ENCODE measurements around the gene GPR39.

DNA sequence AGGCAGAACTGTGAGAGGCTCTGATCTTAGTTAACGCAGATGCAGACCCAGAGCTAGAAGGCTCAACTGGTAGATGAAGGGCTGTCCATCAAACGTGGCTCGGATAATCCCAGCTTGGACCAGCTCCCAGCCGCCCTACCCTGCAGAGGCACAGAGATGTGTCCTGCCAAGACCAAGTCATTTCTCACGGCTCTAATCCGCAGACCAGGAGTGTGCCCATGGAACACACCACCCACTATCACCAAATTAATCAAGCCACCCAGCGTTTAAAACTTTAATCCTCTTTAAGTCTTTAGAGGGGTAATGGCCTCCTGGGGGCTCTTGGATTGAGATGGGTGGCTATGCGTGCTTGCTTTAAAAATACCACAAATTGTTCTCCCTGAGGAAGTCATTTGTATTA lies 235.9 kb downstream of the GPR39 start:
- TF ChIP-seq POLR2A (IDR thresholded peaks at IDR 0.05) (no peak), CTCF (IDR thresholded peaks at IDR 0.05) (no peak)

Measured in body of pancreas (tissue), 4 donors.